CD4-positive, alpha-beta T cell (primary cell): ENCODE results near the gene GJA10. TPM values are rescaled to one million over a fixed set of nuclear protein-coding genes. Genes with fewer than 3 reads are reported as not detected.

Experiments
- ATAC-seq: fragments of 200-7000 bp; cut with Tn5 transposase; one replicate; pipeline ENCODE4 v1.10.0; 2022; ENCODE audit warnings: mild to moderate bottlenecking; ENCODE audit not compliant: poor library complexity
- CTCF ChIA-PET: fragments of 350-600 bp; sonication (Branson Sonifier 250); formaldehyde crosslinking; loops from one replicate; lab custom pipeline; 2021; ENCODE audit warnings: antibody characterized with exemption, inconsistent platforms; lab: Charles Lee
- POLR2A ChIA-PET: fragments of 350-600 bp; sonication (Branson Sonifier 250); formaldehyde crosslinking; loops from one replicate; lab custom pipeline; 2021; ENCODE audit warnings: antibody characterized with exemption, inconsistent platforms; lab: Charles Lee
- DNase-seq, 14 experiments: peaks; one replicate each; pipeline ENCODE4 v3.0.0-alpha.2; 2013 to 2020; ENCODE audit warnings: mixed read lengths in 2 of 14
- H3K27ac ChIP-seq, 2 donors: one replicate each; pipeline versions ENCODE4 v1.5.1 to v1.7.0; 2013; ENCODE audit warnings: low read length in 2 of 2, low read depth in 1 of 2, mild to moderate bottlenecking in 1 of 2
- H3K27me3 ChIP-seq, 2 experiments: 1 replicate in 1 of 2; 2 replicates in 1 of 2; pipeline versions ENCODE4 v1.6.1 to v1.7.0; 2013; ENCODE audit warnings: low read length in 2 of 2, control low read depth in 1 of 2, mild to moderate bottlenecking in 1 of 2, moderate library complexity in 1 of 2; ENCODE audit not compliant: insufficient read depth in 2 of 2, control insufficient read depth in 1 of 2
- H3K36me3 ChIP-seq: one replicate; pipeline ENCODE4 v1.6.1; 2013; ENCODE audit warnings: low read length, control low read depth; ENCODE audit not compliant: insufficient read depth
- H3K4me1 ChIP-seq: one replicate; pipeline ENCODE4 v1.6.1; 2013; ENCODE audit warnings: low read length, control low read depth; ENCODE audit not compliant: insufficient read depth
- H3K4me3 ChIP-seq: one replicate; pipeline ENCODE4 v1.5.1; 2013; ENCODE audit warnings: mild to moderate bottlenecking, low read length, moderate library complexity
- H3K9me3 ChIP-seq, 2 experiments: 1 replicate in 1 of 2; 2 replicates in 1 of 2; pipeline versions ENCODE4 v1.6.1 to v1.7.0; 2013; ENCODE audit warnings: low read length in 2 of 2, mild to moderate bottlenecking in 2 of 2, control low read depth in 1 of 2, moderate library complexity in 1 of 2; ENCODE audit not compliant: control insufficient read depth in 1 of 2, insufficient read depth in 1 of 2
- H3K27ac Mint-ChIP-seq: one replicate; pipeline ENCODE4 v1.8.0; 2020; ENCODE audit warnings: mixed read lengths
- H3K27me3 Mint-ChIP-seq: one replicate; pipeline ENCODE4 v1.8.0; 2021; ENCODE audit warnings: mixed read lengths
- H3K36me3 Mint-ChIP-seq: one replicate; pipeline ENCODE4 v1.8.0; 2021; ENCODE audit warnings: low read depth, mixed read lengths
- H3K4me1 Mint-ChIP-seq: one replicate; pipeline ENCODE4 v1.8.0; 2021; ENCODE audit warnings: low read depth, mixed read lengths
- H3K4me3 Mint-ChIP-seq: one replicate; pipeline ENCODE4 v1.8.0; 2020; ENCODE audit warnings: mild to moderate bottlenecking, mixed read lengths
- H3K9me3 Mint-ChIP-seq: one replicate; pipeline ENCODE4 v1.8.0; 2020; ENCODE audit warnings: mixed read lengths
- CTCF ChIP-seq: fragments of 200-600 bp; IDR thresholded peaks from one replicate; pipeline ENCODE4 v1.8.0; 2022; ENCODE audit warnings: antibody characterized with exemption, mild to moderate bottlenecking
- intact Hi-C, 2 experiments: fragments of 100-400 bp; cut with DNase I in 1 of 2; cut with micrococcal nuclease in 1 of 2; formaldehyde crosslinking; loops; one replicate each; pipeline versions ENCODE4 v1.15.1 to v1.9.0; 2023 to 2025; cut with DNase I, micrococcal nuclease
- total RNA-seq, 174 experiments: library from RNA in 2 of 174; stranded (reverse) in 2 of 174; gene quantifications; one replicate each; pipeline ENCODE4 v1.2.3 and lab custom pipeline; 2021 to 2026

Gene GJA10
- total RNA-seq, 2 experiments from 2014 or later, result not detected

DNA sequence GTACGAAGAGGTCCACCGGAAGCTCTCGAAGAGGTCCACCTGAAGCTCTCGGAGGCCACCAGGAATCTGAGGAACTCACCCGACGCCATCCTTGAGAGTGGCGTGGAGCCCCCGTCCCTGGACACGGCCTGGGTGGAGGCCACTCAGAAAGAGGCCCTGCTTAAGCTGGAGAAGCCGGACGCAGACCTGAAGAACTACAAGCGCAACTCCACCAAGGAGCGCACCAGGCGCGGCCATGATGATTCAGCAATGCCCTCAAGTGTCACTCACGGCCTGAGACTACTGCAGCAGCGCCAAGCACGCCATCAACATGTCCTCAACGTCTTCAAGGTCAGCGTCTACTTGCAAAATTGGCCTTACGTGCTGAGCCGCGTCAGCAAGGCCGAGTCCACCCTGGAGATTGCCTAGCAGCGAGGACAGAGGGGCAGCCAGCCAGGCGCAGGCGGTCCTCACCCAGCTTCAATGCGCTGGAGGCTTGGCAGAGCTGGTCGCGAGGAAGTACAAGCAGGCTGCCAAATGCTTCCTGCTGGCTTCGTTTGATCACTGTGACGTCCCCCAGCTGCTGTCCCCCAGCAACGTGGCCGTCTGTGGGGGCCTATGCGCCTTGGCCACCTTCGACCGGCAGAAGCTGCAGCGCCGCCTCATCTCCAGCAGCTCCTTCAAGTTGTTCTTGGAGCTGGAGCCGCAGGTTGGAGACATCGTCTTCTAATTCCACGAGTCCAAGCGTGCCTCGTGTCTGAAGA, 7.7 kb upstream of the GJA10 start:
- H3K4me1 Mint-ChIP-seq, result no peaks in the 10 kb centered on the region
- CTCF ChIA-PET, result no interaction called here

GRCh38 chr6:89887452-89888137, 6.7 kb upstream of the GJA10 start:
- Mint-ChIP-seq H3K27me3 (peaks cover 29% of the 10 kb centered on the region), H3K36me3 (no peaks in the 10 kb centered on the region), H3K27ac (no peak overlapping the region), H3K9me3 (no peaks in the 10 kb centered on the region), H3K4me3 (no peak overlapping the region), H3K4me1 (no peaks in the 10 kb centered on the region)
- Histone ChIP-seq H3K4me1 (peaks cover 11% of the 10 kb centered on the region), H3K27ac (no peak overlapping the region), H3K27me3 (peaks cover 3 to 11% of the 10 kb centered on the region in 2 experiments), H3K4me3 (peak overlapping the region; percentile 22), H3K36me3 (no peaks in the 10 kb centered on the region), H3K9me3 (peaks cover 0 to 16% of the 10 kb centered on the region in 2 experiments)
- intact Hi-C loops, result no loop called here
- DNase-seq, result peak in 4 of 14 experiments; percentile 3 to 22 (median 8)
- ChIA-PET POLR2A (interaction anchor here (0.6 to 1.3 kb wide), 2 partner anchors 18 to 68 kb away, joined by 4 read pairs; partner anchors contain the start of gene MDN1), CTCF (no interaction called here)
- peak; percentile 39 for ATAC-seq
- TF ChIP-seq CTCF, result no peak

More for the DNA sequence above, 7.7 kb upstream of the GJA10 start:
- intact Hi-C loops, result no loop called here
- Histone ChIP-seq H3K27ac (no peak overlapping the region), H3K27me3 (peaks cover 0 to 9% of the 10 kb centered on the region in 2 experiments), H3K4me1 (peaks cover 11% of the 10 kb centered on the region), H3K9me3 (peaks cover 0 to 16% of the 10 kb centered on the region in 2 experiments), H3K36me3 (no peaks in the 10 kb centered on the region), H3K4me3 (no peak overlapping the region)
- POLR2A ChIA-PET, result interaction anchor here (1.3 kb wide), 1 partner anchor 67 kb away, joined by 4 read pairs; the partner anchor contains the start of gene MDN1
- TF ChIP-seq CTCF, result no peak
- Mint-ChIP-seq H3K27ac (no peak overlapping the region), H3K9me3 (no peaks in the 10 kb centered on the region), H3K27me3 (peaks cover 23% of the 10 kb centered on the region), H3K36me3 (no peaks in the 10 kb centered on the region), H3K4me3 (no peak overlapping the region)
- ATAC-seq (no peak), DNase-seq (peak in 1 of 14 experiments; percentile 8)

GRCh38 chr6:89888138-89888514, 6.1 kb upstream of the GJA10 start:
- no peak for ATAC-seq
- POLR2A ChIA-PET, result interaction anchor here (0.6 to 1.3 kb wide), 2 partner anchors 18 to 69 kb away, joined by 4 read pairs; partner anchors contain the start of gene MDN1
- Histone ChIP-seq H3K9me3 (peaks cover 0 to 16% of the 10 kb centered on the region in 2 experiments), H3K27ac (no peak overlapping the region), H3K4me3 (no peak overlapping the region), H3K4me1 (peaks cover 11% of the 10 kb centered on the region), H3K27me3 (peaks cover 3 to 16% of the 10 kb centered on the region in 2 experiments), H3K36me3 (no peaks in the 10 kb centered on the region)
- intact Hi-C loops, result no loop called here
- Mint-ChIP-seq H3K9me3 (no peaks in the 10 kb centered on the region), H3K36me3 (no peaks in the 10 kb centered on the region), H3K4me1 (no peaks in the 10 kb centered on the region), H3K27me3 (peaks cover 34% of the 10 kb centered on the region), H3K4me3 (no peak overlapping the region), H3K27ac (no peak overlapping the region)
- TF ChIP-seq CTCF, result no peak
- CTCF ChIA-PET, result no interaction called here
- no peak for DNase-seq
